ENCODE results near the gene GTF2F1.

DNA sequence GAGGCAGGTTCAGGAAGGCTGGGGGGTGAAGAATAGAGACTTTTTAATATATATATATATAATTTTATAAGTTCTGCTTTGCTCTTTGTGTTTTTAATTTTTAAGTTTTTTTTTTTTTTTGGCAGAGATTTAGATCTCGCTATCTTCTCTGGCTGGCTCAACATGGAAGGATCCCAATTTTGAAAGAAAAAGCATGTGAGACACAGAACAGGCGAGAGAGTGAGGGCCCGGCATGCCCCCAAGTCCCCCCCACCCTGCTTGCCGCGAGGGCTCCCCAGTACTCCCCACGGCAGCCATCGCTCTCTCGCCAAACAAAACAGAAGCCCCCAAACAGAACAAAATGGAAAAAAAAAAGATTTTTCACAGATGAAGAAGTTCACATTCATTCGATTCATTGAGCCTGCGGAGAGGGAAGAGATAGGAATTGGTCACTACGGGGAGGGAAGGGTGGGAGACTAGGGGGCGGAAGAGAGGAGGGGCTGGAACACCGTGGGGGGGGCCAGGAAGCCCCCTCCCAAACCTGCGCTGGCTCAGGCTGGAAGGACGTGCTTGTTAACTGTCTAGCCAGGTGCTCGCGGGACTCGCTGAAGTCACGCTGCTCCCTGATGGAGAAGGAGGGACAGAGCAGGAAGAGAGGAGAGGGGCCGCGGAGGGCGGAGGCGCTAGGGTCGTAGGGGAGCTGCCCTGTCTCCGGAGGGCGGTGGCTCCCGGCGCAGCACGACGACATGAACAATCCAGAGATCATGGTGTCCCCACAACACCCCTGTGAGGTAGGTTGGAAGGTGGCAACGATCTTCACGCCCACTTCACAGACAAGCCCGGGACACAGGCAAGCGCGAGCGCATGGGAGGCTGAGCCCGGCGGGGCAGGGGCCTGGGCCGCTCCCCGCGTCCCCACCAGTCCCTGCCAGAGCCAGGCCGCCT is 21.0 kb upstream of the GTF2F1 start:
- TF ChIP-seq POLR2A (IDR thresholded peaks at IDR 0.05) (no peak), EP300 (IDR thresholded peaks at IDR 0.05; ENCODE audit: low read depth) (no peak), CTCF (IDR thresholded peaks at IDR 0.05) (no peak), POLR2AphosphoS5 (IDR thresholded peaks at IDR 0.05) (no peak)

Data from transverse colon (tissue), 4 donors.